ENCODE results near the gene PRDM9. TPM values are rescaled to one million over a fixed set of nuclear protein-coding genes. Genes with fewer than 3 reads are reported as not detected.
"Not testable (repeated sequence)": the region's sequence is repeated elsewhere in the genome, so short reads cannot be mapped to it uniquely, and the experiment has no call there.

PRDM9 gene
- polyA plus RNA-seq (ENCODE audit: insufficient read length in 10 of 10), result under 1 TPM in 2 of 10 donors, not detected in 8; 0.08 to 0.19 TPM
- long read RNA-seq, donor 1, result 0 reads
- long read RNA-seq, donor 2, result 0 reads
- long read RNA-seq, donor 3, result 0 reads
- long read RNA-seq, donor 4, result 0 reads
- long read RNA-seq, donor 5, result 0 reads
- long read RNA-seq, donor 6, result 0 reads
- long read RNA-seq, donor 7, result 0 reads
- long read RNA-seq, donor 8, result 0 reads
- long read RNA-seq, donor 9, result 0 reads

DNA sequence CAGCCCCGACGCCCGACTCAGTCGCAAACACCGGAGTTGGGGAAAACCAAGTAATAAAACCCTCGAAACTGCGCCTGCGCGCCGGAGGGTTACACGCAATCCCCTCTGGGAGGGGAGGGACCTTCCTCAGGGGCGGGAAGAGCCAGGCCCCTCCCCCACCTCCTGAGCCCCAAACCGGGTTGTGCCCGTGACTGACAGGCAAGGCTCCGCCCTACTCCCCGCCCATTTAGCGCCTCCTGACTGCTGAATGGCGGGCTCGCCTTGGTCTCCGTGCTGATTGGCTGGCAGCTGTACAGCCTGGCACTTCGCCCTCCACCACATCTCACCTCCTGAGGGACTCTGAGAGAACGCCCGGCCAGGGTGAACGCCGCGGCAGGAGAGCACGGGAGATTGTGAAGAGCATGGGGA, at the start of gene PRDM9:
Gene PRDM9, plus strand, starts transcription at position 332 of the 408 bp plus-strand sequence. CDS start 1,425 bp downstream, outside the sequence.
- peak; percentile 37 to 61 (median 38) for DNase-seq

DNA sequence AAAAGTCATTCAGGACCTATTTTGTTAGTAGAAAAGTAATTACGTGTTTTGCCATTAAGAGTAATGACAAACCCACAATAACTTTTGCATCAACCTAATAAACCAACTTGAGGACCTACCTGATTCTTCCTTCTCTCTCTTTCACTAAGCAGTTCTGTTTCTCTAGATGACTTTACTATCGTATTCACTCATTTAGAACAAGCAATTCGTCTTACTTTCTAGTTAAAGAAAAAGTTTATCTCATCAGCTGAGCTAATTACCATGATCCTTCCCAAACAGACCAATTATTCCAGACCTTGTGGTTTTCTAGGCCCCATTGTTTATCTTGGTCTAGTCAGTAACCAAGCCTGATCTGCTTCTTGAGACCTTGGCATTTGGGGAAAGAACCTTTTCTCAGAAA, 49.6 kb upstream of the PRDM9 start:
- no peak for DNase-seq

GRCh38 chr5:23459214-23459613, 48.2 kb upstream of the PRDM9 start:
- no peak for DNase-seq

DNA sequence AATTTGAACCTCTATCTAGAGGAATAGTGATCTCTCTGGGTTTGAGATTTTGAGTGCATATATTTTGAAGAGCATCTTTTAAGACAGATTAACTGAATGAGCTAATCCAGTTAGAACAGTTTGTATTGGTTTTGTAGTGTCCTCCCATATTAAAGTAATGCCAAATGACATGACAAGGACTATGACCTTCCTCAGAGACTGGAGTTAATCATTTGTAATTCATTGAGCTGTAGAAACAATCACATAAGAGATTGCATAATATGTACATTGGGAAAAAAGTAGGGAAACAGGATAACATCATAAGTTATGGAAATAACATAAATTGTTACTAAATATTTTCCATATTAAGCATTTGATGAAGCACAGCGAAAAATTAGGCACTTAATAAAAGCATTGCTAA, 45.8 kb upstream of the PRDM9 start:
- no peak for DNase-seq

DNA sequence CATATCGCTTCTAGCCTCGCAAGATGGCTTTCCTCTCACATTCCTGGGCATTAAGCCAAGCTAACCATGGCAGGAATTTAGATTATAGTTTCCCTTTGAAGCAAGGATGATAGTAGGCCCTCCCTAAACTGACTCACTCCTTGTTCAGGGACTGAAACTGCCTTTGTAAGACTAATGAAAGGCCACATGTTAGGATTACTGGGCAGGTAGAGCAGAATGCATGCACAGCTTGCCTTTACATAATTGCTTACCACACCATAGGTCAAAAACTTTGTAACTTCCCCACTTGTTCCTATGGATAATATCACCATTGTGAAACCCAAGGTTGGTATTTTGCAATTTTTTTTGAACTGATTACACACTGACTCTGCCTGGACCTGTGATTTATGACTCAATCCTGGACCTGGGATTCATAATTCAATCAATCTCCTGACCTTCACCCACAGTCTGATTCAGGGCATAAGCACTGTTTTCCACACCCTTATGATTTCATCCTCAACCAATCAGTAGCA, 41.0 kb upstream of the PRDM9 start:
- DNase-seq, result peak in 1 of 3 donors; percentile 7

DNA sequence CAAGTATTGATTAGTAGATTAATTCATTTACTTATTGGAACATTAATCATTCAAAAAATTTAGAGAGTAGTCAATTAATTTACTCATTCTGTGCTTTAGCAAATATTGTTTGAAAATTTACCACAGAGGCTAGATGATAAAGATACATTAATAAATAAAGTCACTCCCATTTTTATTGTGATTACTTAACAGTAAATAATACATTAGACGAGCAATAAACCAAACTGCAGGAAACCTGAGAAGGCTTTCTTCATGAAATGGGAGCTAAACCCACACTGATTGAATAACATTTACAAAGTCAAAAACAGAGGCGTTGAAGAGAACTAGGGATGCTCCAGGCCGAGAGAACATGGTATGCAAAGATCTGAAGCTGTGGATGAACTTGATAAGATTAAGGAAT, 38.8 kb upstream of the PRDM9 start:
- no peak for DNase-seq

DNA sequence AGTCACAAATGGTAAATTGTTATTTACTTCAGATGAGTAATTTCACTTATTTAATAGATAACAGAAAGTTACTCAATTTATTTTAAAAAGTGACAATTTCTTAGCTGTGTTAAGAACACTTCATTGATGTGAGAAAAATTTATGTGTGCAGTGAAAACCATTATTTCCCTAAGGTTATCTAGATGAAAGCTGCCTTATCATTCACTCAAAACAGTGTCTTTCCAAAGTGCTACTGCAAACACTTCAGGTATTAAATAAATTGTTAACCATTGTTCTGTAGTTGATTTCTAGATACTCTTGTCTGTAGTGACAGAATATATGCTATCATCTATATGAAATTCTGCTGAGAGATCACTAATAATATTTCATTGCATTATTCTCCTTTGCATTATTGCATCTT, 33.5 kb upstream of the PRDM9 start:
- DNase-seq, result no peak

- DNase-seq, result no peak
These were observed 33.1 kb upstream of the PRDM9 start for GRCh38 chr5:23474315-23474714.

DNA sequence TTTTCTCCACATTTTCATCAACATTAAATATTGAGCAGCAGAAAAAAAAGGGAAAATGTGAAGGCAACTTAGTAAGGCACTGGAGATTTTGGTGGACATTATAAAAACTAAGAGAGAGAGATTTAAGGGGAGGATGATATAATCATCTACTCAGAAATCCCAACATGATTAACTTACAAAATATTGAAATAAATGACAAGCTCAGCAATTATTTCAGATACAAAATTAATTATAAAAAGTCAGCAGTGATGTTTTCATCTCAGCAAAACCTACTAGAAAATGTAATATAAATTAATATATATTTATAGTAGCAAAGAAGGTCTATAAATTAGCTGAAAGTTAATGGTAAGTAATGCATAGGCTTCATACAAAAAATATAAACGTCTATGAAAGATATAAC, 30.8 kb upstream of the PRDM9 start:
- DNase-seq, result no peak

- no peak for DNase-seq
These were observed 24.8 kb upstream of the PRDM9 start for GRCh38 chr5:23482642-23483041.

- DNase-seq, result no peak
These were observed 24.3 kb upstream of the PRDM9 start for GRCh38 chr5:23483090-23483489.

DNA sequence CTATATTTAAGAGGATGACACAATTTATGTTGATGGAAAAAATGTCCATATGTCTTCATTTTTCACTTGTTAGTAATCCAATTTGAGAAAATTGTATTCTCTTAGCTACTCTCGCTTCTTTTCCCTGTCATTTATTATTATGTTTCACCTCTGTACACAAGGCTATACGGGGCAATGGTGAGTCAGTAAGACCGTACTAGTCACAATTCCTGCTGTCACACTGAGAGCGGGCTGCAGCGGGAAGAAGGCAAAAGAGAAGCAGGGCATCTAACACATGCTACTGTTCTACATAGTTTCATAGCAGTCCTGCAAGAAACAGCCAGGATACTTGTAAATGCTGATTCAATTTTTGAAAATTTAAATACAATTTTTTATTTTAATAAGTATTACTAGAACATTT, 23.3 kb upstream of the PRDM9 start:
- DNase-seq, result no peak

DNA sequence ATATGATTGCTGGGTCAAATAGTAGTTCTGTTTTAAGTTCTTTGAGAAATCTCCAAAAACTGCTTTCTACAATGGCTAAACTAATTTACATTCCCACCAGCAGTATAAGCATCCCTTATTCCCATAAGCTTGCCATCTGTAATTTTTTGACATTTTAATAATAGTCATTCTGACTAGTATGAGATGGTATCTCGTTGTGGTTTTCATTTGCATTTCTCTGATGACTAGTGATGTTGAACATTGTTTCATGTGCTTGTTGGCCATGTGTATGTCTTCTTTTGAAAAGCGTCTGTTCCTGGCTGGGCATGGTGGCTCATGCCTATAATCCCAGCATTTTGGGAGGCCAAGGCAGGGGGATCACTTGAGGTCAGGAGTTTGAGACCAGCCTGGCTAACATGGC, 21.2 kb upstream of the PRDM9 start:
- DNase-seq, result not testable (repeated sequence)

- DNase-seq, result no peak
These were observed 16.4 kb upstream of the PRDM9 start for GRCh38 chr5:23490993-23491392.

GRCh38 chr5:23494558-23494957, 12.9 kb upstream of the PRDM9 start:
- no peak for DNase-seq

DNA sequence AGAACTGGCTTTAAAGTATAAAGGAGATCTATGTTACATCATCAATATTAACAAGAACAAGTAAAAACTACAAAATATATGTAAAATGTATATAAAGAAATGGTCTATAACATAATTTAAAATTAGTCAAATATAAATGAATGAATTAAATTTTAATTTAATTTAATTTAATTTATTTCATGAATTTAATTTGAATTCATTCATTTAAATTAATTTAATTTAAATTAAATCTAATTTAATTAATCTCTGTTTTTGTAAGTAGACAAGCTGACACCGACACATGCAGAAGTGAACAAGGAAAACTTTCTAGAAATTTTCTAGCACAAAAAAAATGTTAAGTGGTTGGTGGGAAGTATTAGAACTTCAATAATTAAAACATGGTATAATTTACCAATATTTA, 10.8 kb upstream of the PRDM9 start:
- no peak for DNase-seq

- DNase-seq, result peak; percentile 4 to 25 (median 24)
These were observed 826 bp upstream of the PRDM9 start for GRCh38 chr5:23506329-23507236.

- not testable (repeated sequence) for DNase-seq
These were observed 3.0 kb downstream of the PRDM9 start for GRCh38 chr5:23510434-23510833.

DNA sequence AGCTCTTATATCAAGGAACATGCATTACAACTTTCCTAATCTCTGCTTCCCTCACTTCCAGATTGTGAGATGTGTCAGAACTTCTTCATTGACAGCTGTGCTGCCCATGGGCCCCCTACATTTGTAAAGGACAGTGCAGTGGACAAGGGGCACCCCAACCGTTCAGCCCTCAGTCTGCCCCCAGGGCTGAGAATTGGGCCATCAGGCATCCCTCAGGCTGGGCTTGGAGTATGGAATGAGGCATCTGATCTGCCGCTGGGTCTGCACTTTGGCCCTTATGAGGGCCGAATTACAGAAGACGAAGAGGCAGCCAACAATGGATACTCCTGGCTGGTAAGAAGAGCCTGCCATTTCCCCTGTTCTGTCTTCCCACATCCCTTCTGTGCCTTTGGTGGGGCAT, 15.1 kb downstream of the PRDM9 start:
- DNase-seq, result no peak

- no peak for DNase-seq
These were observed 15.6 kb downstream of the PRDM9 start for GRCh38 chr5:23523031-23523430.

- no peak for DNase-seq
These were observed 16.6 kb downstream of the PRDM9 start for GRCh38 chr5:23523998-23524397.

- DNase-seq, result no peak
These were observed 18.3 kb downstream of the PRDM9 start for GRCh38 chr5:23525751-23526150.

- not testable (repeated sequence) for DNase-seq
These were observed 19.2 kb downstream of the PRDM9 start for GRCh38 chr5:23526616-23527015.

Measured in muscle of back (tissue), 13 donors.